HG02870 (cell line): Measurements from ENCODE around the gene FRMD5.

Source experiments
- ATAC-seq: cut with Tn5 transposase; IDR thresholded peaks from one replicate; pipeline ENCODE4 v1.9.1; 2021; ENCODE audit warnings: mild to moderate bottlenecking, moderate library complexity; ENCODE audit not compliant: unreplicated experiment

FRMD5 gene

GRCh38 chr15:44096596-44096995 lies 98.5 kb downstream of the FRMD5 start:
- ATAC-seq, result no peak

- ATAC-seq, result no peak
These were observed 100.3 kb downstream of the FRMD5 start for GRCh38 chr15:44094781-44095180.

- no peak for ATAC-seq
These were observed 101.2 kb downstream of the FRMD5 start for GRCh38 chr15:44093836-44094235.

- no peak for ATAC-seq
These were observed 102.8 kb downstream of the FRMD5 start for GRCh38 chr15:44092221-44092620.

- ATAC-seq, result no peak
These were observed 107.2 kb downstream of the FRMD5 start for GRCh38 chr15:44087578-44088465.

GRCh38 chr15:44084770-44085169 lies 110.3 kb downstream of the FRMD5 start:
- no peak for ATAC-seq

- no peak for ATAC-seq
These were observed 110.9 kb downstream of the FRMD5 start for GRCh38 chr15:44084171-44084570.

- ATAC-seq, result no peak
These were observed 112.4 kb downstream of the FRMD5 start for GRCh38 chr15:44082558-44083157.

GRCh38 chr15:44081026-44082013 lies 113.8 kb downstream of the FRMD5 start:
- no peak for ATAC-seq

- no peak for ATAC-seq
These were observed 119.5 kb downstream of the FRMD5 start for GRCh38 chr15:44075535-44075934.

- ATAC-seq, result no peak
These were observed 125.6 kb downstream of the FRMD5 start for GRCh38 chr15:44069489-44069888.

- ATAC-seq, result no peak
These were observed 126.7 kb downstream of the FRMD5 start for GRCh38 chr15:44068347-44068746.

GRCh38 chr15:44066211-44066827 lies 128.8 kb downstream of the FRMD5 start:
- no peak for ATAC-seq

- ATAC-seq, result no peak
These were observed 130.4 kb downstream of the FRMD5 start for GRCh38 chr15:44064706-44065105.

GRCh38 chr15:44058126-44058525 lies 136.9 kb downstream of the FRMD5 start:
- ATAC-seq, result no peak

GRCh38 chr15:44045661-44046060 lies 149.4 kb downstream of the FRMD5 start:
- ATAC-seq, result no peak

- ATAC-seq, result no peak
These were observed 149.9 kb downstream of the FRMD5 start for GRCh38 chr15:44045217-44045616.

- ATAC-seq, result no peak
These were observed 156.3 kb downstream of the FRMD5 start for GRCh38 chr15:44038755-44039191.

- ATAC-seq, result no peak
These were observed 159.0 kb downstream of the FRMD5 start for GRCh38 chr15:44035781-44036699.
